Heart right ventricle (tissue), 16 donors: Measurements from ENCODE around the gene CDKAL1. TPM values are rescaled to one million over a fixed set of nuclear protein-coding genes. Genes with fewer than 3 reads are reported as not detected.
"Not testable (repeated sequence)": the region's sequence is repeated elsewhere in the genome, so short reads cannot be mapped to it uniquely, and the experiment has no call there.

Experiments
- ATAC-seq, 8 donors: fragments of 200-7000 bp; cut with Tn5 transposase; one replicate each; pipeline ENCODE4 v1.9.1; 2020; ENCODE audit warnings: mild to moderate bottlenecking in 8 of 8, moderate library complexity in 8 of 8, moderate number of reproducible peaks in 1 of 8
- DNase-seq, 2 donors: peaks; one replicate each; pipeline ENCODE4 v3.0.0-alpha.2; 2020
- H3K27ac ChIP-seq, 10 donors: fragments of 200-600 bp; sonication (generic) in 2 of 10; one replicate each; pipeline versions ENCODE4 v1.5.0 to v1.8.0; 2020 to 2022; ENCODE audit warnings: mild to moderate bottlenecking in 3 of 10
- H3K27me3 ChIP-seq, 7 donors: fragments of 200-600 bp; one replicate each; pipeline ENCODE4 v1.8.0; 2021 to 2022; ENCODE audit warnings: mild to moderate bottlenecking in 2 of 7
- H3K36me3 ChIP-seq, 9 donors: fragments of 200-600 bp; sonication (generic) in 1 of 9; one replicate each; pipeline versions ENCODE4 v1.5.0 to v1.8.0; 2020 to 2022; ENCODE audit warnings: mild to moderate bottlenecking in 2 of 9
- H3K4me1 ChIP-seq, 9 donors: fragments of 200-600 bp; sonication (generic) in 1 of 9; one replicate each; pipeline versions ENCODE4 v1.5.0 to v1.8.0; 2020 to 2022; ENCODE audit warnings: mild to moderate bottlenecking in 4 of 9
- H3K4me3 ChIP-seq, 10 donors: fragments of 200-600 bp; sonication (generic) in 2 of 10; one replicate each; pipeline versions ENCODE4 v1.5.0 to v1.8.0; 2020 to 2022; ENCODE audit warnings: mild to moderate bottlenecking in 7 of 10, moderate library complexity in 2 of 10
- H3K9me3 ChIP-seq, 11 donors: fragments of 200-600 bp in 10 of 11; sonication (generic) in 2 of 11; one replicate each; pipeline versions ENCODE4 v1.5.0 to v1.8.0; 2013 to 2022; ENCODE audit warnings: mild to moderate bottlenecking in 2 of 11, control low read depth in 1 of 11, moderate library complexity in 1 of 11
- WGBS, 2 donors: extraction: QIAGEN DNeasy Blood & Tissue Kit; methylation state at CpG; one replicate each; pipeline ENCODE4 v1.1.7; 2013; ENCODE audit warnings: inconsistent platforms in 1 of 2; 5-methylcytosine and 5-hydroxymethylcytosine counted together
- intact Hi-C, 10 donors: fragments of 100-400 bp; cut with DNase I; formaldehyde crosslinking; loops; one replicate each; pipeline versions ENCODE4 v1.11.1 to v1.14.2; 2022
- polyA plus RNA-seq, 2 donors: library from polyadenylated mRNA; stranded (reverse); fragments of 200-250 nt; gene quantifications; one replicate each; pipeline ENCODE4 v1.2.3, GENCODE V29; 2013
- total RNA-seq, 10 donors: library from RNA; stranded (reverse); fragmentation: NEBNext Ultra II Directional in 3 of 10; extraction: Animal tissue kit (Norgen Biotek cat#: 25700) in 3 of 10; gene quantifications; one replicate each; pipeline versions ENCODE4 v1.2.1 to v1.2.4, GENCODE V29; 2021 to 2023
- TF ChIP-seq, protein P1 (sequence below), 9 donors: fragments of 200-600 bp; sonication (generic) in 2 of 9; IDR thresholded peaks; one replicate each; pipeline versions ENCODE4 v1.5.0 to v1.8.0; 2021 to 2022; ENCODE audit warnings: antibody characterized with exemption in 9 of 9, mild to moderate bottlenecking in 5 of 9, moderate library complexity in 1 of 9
- donor health status: Arrhythmogenic right ventricular cardiomyopathy.
- donor health status: ischemic (EF 13 %, LVEDD 7.1; RV severe dilation, severe dysfunction).
- donor health status: healthy with polysubstance abuse.
- donor health status: DM: no; HTN: yes; CAD: no.
- donor health status: DM: no; HTN: no; CAD: no.
- donor health status: ischemic (EF 25% LVEDD 6.9; RV normal size, moderate dysfunction).
- donor health status: ischemic (EF 25% LVEDD 5.7; RV mildly dilated, moderate dysfunction).
- donor health status: healthy.
- donor health status: DM: yes; HTN: yes; CAD: no.
- donor health status: Ischemic cardiomyopathy.
- donor health status: ischemic (EF 35%, LVEDD 5.7; RV mildly dilated, moderate dysfunction).
- donor health status: nonischemic (EF 11% LVEDD 7.7; RV severe dilation, severe dysfunction).
- donor health status: DM: yes; HTN: yes; CAD: no.
- donor health status: PGD.
- donor health status: ischemic (EF 29% LVEDD 5.4; RV normal size, mild dysfunction).
- donor health status: nonischemic (EF 23%, LVEDD 6.1; RV moderate dilation, normal function).

CDKAL1 gene
- total and polyA plus RNA-seq, 12 donors, result 3.2 to 14.0 (median 10.6) TPM

DNA sequence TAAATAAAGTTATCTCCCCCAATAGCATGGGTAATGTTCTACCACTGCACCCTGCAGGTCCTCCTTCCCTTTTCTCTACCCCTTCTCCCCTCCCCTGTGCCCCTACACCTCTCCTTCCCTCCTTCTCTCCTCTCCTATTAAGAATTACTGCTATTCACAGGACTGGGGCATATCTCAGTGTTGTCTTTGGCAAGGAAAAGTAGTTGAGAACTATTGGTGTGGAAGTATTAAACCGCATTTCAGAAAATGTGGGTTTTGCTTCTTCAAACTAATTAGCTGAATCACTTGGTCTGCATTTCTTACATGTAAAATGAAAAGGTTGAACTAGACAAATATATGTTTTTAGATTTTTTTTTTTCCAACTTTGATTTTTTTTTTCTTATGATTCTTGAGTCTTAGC, 296.3 kb downstream of the CDKAL1 start:
- DNase-seq, result no peak
- no peaks in the 10 kb centered on the region for H3K36me3 ChIP-seq
- H3K4me3 ChIP-seq, result no peak overlapping the region
- intact Hi-C loops, result no loop called here
- H3K4me1 ChIP-seq, result peaks cover 2 to 24% (median 15%) of the 10 kb centered on the region in 9 donors
- TF ChIP-seq, protein P1, sequence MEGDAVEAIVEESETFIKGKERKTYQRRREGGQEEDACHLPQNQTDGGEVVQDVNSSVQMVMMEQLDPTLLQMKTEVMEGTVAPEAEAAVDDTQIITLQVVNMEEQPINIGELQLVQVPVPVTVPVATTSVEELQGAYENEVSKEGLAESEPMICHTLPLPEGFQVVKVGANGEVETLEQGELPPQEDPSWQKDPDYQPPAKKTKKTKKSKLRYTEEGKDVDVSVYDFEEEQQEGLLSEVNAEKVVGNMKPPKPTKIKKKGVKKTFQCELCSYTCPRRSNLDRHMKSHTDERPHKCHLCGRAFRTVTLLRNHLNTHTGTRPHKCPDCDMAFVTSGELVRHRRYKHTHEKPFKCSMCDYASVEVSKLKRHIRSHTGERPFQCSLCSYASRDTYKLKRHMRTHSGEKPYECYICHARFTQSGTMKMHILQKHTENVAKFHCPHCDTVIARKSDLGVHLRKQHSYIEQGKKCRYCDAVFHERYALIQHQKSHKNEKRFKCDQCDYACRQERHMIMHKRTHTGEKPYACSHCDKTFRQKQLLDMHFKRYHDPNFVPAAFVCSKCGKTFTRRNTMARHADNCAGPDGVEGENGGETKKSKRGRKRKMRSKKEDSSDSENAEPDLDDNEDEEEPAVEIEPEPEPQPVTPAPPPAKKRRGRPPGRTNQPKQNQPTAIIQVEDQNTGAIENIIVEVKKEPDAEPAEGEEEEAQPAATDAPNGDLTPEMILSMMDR (IDR thresholded peaks at IDR 0.05), result no peak
- no peaks in the 10 kb centered on the region for H3K27me3 ChIP-seq
- no peaks in the 10 kb centered on the region for H3K9me3 ChIP-seq
- no peak for ATAC-seq
- WGBS, 2 donors, result 88 to 89% methylated on average over 1 of the region's 1 CpG
- H3K27ac ChIP-seq, result no peak overlapping the region

DNA sequence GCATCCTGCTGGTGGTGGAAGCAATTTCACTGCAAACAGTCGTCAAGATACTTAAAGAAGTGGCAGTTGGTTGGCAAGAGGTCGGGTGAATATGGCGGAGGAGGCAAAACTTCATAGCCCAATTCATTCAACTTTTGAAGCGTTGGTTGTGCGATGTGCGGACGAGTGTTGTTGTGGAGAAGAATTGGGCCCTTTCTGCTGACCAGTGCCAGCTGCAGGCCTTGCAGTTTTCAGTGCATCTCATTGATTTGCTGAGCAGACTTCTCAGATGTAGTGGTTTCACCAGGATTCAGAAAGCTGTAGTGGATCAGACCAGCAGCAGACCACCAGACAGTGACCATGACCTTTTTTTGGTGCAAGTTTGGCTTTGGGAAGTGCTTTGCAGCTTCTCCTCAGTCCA, 297.0 kb downstream of the CDKAL1 start:
- intact Hi-C loops, ATAC-seq: not testable (repeated sequence)

DNA sequence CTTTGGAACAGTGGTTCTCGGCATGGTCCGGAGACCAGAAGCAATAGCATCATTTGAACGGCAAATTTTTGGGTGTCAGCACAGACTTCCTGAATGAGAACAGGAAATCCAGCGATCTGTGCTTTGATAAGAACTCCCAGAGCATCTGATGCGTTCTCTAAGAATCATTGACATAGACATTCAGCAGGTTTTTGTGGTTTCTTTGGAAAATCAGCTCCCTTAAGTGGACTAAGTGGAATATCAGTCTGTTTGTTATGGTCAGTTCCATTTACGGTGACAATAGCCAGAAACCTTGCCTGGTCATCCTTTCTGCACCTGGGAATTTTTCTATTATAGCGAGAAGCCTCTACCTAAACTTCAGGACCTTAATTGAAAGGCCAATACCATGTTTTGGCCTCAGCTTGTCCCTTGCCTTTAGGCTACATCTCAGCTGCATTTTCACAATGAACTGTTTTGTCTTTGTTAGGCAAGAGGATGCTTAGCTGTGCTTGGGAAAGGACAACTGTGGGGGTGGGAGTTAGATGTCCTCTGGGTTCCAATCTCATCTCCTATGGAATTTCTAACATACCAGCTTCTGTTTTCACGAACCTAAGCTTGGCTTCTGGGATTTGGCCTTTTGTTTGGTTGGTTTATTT, 299.7 kb downstream of the CDKAL1 start:
- TF ChIP-seq, protein P1 (IDR thresholded peaks at IDR 0.05), result no peak
- H3K4me3 ChIP-seq, result no peak overlapping the region
- WGBS, 2 donors, result 62 to 65% methylated on average over 8 of the region's 8 CpGs
- ATAC-seq (no peak), DNase-seq (no peak)
- no peaks in the 10 kb centered on the region for H3K36me3 ChIP-seq
- no peak overlapping the region for H3K27ac ChIP-seq
- no peaks in the 10 kb centered on the region for H3K27me3 ChIP-seq
- intact Hi-C loops, result no loop called here
- no peaks in the 10 kb centered on the region for H3K4me1 ChIP-seq
- no peaks in the 10 kb centered on the region for H3K9me3 ChIP-seq

More for the DNA sequence above, 297.0 kb downstream of the CDKAL1 start:
- not testable (repeated sequence) for H3K27ac ChIP-seq, H3K9me3 ChIP-seq, DNase-seq, H3K4me3 ChIP-seq, H3K36me3 ChIP-seq, H3K27me3 ChIP-seq
- WGBS, 2 donors, result 99% methylated on average over 7 of the region's 7 CpGs
- H3K4me1 ChIP-seq, result peaks cover 0 to 17% (median 9%) of the 10 kb centered on the region in 9 donors

DNA sequence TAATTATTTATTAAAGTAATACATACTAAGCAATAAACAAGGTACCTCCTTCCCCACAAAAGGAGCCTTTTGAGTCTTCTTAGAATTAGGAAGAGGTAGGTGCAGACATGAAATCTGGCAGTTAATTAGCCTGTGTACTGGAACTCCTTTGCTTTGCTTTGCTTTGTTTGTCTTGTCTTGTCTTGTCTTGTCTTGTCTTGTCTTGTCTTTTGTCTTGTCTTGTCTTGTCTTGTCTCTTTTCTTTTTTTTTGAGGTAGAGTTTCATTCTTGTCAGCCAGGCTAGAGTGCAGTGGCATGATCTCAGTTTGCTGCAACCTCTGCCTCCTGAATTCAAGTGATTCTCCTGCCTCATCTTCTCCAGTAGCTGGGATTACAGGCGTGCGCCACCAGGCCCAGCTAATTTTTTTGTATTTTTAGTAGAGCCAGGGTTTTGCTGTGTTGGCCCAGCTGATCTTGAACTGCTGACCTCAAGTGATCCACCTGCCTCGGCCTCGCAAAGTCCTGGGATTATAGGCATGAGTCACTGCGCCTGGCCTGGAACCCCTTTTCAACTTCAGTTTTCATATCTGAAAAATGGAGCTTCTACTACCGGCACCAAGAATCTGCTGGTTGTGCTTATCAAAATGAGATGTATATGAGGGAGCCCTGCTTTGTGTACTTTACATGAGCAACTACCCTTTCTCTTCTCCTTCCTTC, 301.2 kb downstream of the CDKAL1 start:
- no peaks in the 10 kb centered on the region for H3K36me3 ChIP-seq
- no peaks in the 10 kb centered on the region for H3K9me3 ChIP-seq
- DNase-seq (no peak), ATAC-seq (no peak)
- H3K4me1 ChIP-seq, result no peaks in the 10 kb centered on the region
- H3K27ac ChIP-seq, result no peak overlapping the region
- no peaks in the 10 kb centered on the region for H3K27me3 ChIP-seq
- intact Hi-C loops, result no loop called here
- TF ChIP-seq, protein P1 (IDR thresholded peaks at IDR 0.05), result no peak
- WGBS, 2 donors, result 95 to 96% methylated on average over 6 of the region's 6 CpGs
- no peak overlapping the region for H3K4me3 ChIP-seq

DNA sequence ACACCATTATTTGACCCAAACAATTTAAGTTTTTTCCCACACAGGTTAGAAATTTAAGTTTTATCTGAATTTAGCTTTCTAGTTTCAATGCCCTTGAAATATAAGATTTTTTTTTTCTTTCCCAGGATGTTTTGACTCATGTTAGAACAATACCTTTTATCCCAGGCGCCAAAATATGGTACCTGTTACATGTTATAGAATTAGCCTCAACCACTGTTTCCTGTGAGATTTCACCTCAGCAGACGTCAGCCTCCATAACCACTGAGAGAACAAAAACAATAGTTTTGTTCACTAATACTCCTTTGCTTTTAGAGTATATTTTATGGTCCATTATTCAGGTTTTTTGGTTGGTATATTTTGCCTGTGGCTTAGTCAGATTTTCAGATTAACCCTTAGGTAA, 302.9 kb downstream of the CDKAL1 start:
- Histone ChIP-seq H3K4me3 (no peak overlapping the region), H3K27ac (no peak overlapping the region), H3K27me3 (no peaks in the 10 kb centered on the region), H3K36me3 (no peaks in the 10 kb centered on the region), H3K4me1 (no peaks in the 10 kb centered on the region), H3K9me3 (no peaks in the 10 kb centered on the region)
- intact Hi-C loops, result no loop called here
- WGBS, 2 donors, result 83% methylated on average over 2 of the region's 2 CpGs
- DNase-seq (no peak), ATAC-seq (no peak)
- TF ChIP-seq, protein P1 (IDR thresholded peaks at IDR 0.05), result no peak
